HG03565 (cell line): ENCODE data around the gene CLCN1.

Experiments used
- ATAC-seq: cut with Tn5 transposase; IDR thresholded peaks from one replicate; pipeline ENCODE4 v1.9.1; 2021; ENCODE audit warnings: mild to moderate bottlenecking, moderate library complexity; ENCODE audit not compliant: unreplicated experiment

CLCN1 gene

DNA sequence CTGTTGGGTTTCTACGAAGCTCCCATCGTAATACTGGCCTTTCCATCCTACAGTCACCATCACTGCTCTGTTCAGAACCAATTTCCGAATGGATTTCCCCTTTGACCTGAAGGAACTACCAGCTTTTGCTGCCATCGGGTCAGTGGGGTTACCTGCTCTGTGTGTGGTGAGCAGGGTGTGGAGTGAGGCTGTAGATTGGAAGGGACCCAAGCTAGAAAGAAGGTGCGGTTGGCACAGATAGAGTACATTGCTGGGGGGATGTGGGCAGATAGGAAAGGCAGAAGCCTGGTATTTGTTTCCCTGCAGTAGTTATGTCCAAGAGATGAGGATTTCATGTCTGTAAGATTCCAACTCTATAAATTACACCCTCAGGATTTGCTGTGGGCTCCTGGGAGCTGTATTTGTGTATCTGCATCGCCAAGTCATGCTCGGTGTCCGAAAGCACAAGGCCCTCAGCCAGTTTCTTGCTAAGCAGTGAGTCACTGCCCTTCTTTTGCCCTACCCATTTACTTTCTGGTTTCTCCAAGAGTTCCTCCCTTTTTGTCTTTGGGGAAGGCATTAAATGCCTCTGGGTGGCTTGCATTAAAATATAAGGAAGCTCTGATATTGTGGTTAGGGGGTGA lies 15.4 kb downstream of the CLCN1 start:
- no peak for ATAC-seq

DNA sequence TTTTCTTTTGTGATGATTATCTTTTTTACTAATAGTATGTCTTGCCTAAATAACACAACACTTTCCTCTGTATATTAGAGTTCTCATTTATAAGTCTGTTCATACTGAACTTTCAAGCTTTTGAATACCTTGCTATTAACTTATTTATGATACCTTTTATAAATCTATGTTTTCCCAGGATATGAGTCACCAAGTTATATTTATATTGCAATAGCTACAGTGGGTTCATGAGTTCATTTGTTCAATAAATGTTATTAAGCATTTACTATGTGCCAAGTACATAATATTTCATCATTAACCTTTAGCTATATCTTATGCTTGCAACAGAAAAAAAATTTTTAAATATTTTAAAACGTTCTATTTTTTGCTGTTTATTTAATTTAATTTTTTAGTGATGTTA lies 18.3 kb downstream of the CLCN1 start:
- no peak for ATAC-seq

DNA sequence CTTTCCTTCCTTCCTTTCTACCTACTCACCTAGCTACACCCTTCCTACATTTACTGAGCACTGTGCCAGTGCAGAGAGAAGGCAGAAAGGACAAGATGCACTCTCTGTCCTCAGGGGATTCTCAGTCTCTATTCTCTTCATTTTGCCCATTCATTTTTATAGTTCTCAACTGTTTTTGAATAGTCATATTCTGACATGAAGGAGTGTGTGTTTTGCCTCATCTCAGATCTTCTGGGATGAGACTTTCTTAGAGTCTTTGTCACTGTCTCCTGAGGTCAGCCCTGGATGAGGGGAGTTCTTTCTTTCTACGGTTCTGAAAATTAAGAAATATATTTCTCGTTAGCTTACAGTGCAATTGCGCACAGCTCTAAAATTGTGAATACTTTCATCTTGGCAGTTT lies 21.3 kb downstream of the CLCN1 start:
- ATAC-seq, result no peak

DNA sequence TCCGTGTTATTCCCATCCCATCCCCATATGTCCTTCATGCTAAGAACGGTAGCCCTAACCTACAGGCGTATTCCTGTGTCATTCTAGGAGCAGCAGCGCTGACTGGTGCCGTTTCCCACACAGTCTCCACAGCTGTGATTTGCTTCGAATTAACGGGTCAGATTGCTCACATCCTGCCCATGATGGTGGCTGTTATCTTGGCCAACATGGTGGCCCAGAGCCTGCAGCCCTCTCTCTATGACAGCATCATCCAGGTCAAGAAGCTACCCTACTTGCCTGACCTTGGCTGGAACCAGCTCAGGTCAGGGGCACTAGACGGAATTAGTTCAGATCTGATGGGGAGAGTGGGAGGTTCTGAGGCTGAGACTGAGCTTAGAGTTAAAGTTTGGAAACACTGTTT lies 25.9 kb downstream of the CLCN1 start:
- ATAC-seq, result no peak

DNA sequence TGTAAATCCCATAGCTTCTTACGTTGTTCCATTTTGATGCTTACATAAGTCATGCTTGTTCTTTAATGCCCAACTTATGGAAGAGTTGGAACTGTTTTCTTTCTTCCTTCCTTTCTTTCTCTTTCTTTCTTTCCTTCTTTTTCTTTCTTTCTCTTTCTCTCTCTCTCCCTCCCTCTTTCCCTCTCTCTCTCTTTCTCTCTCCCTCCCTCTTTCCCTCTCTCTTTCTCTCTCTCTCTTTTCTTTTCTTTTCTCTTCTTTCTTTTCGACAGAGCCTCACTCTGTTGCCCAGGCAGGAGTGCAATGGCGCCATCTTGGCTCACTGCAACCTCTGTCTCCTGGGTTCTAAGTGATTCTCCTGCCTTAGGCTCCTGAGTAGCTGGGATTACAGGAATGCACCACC lies 27.7 kb downstream of the CLCN1 start:
- ATAC-seq, result no peak

DNA sequence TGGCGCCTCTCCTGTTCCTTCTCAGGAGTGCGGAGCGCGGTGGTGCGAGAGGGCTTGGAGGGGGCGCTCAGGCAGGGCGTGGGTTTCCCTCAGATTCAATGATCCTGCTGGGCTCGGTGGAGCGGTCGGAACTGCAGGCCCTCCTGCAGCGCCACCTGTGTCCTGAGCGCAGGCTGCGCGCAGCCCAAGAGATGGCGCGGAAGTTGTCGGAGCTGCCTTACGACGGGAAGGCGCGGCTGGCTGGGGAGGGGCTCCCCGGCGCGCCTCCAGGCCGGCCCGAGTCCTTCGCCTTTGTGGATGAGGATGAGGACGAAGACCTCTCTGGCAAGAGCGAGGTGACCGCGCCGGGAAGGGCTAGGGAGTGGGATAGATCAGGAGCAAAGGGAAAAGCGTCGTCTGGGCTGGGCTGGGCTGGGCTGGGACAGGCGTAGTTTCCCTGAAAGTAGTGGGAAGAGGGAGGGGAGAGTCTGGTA lies 29.6 kb downstream of the CLCN1 start:
- peak; percentile 70 for ATAC-seq

DNA sequence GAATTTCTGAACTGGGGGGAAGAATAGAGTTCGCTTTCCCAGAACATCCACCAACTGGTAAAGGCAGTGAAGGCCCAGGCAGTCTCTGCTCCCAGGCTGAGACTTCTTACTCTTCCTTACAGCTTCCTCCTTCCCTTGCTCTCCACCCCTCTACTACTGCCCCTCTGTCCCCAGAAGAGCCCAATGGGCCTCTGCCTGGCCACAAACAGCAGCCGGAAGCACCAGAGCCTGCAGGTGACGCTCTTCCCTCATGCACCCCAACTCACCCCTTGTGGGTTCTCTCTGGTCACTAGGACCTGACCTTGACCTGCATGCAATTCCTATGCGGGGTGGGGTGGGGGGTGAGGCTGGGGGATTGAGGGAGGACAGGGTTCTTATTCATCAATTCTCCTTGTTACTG lies 30.1 kb downstream of the CLCN1 start:
- no peak for ATAC-seq

DNA sequence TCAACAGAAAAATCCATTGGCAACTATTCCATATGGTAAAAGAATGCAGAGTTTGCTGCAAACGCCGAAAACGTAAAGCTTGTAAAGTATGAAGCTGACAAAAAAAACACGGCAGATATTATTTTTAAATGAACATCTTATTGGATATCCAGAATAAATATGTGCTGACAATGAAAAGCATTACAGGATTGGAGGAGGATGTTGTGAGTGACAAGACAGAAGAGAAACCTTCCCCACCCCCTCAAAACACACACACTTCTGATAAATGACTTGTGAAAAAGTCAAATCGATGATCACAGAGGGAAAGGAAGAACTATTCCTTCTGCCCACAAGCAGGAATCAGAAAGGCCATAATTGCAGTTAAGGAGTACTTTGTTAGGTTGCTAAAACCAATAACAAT lies 32.0 kb downstream of the CLCN1 start:
- ATAC-seq, result no peak

DNA sequence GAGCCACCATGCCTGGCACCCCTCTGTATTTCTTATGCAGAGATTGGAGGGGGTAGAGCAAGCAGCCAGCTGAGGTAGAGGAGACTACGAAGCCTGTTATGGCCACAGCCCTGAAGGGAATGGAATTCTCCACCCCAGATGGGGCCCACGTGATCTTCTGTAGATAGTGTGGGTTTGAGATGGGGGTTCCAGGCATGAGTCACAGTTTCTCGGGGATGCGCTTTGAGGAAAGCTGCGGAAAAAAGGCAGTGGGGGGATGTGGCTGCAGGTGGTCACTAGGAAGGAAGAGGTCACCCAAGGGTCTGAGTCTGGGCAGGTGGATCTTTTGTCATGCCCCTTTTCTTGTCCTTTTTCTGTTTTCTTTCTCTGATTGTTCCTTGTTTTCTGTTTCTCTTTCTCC lies 35.1 kb downstream of the CLCN1 start:
- ATAC-seq, result no peak

DNA sequence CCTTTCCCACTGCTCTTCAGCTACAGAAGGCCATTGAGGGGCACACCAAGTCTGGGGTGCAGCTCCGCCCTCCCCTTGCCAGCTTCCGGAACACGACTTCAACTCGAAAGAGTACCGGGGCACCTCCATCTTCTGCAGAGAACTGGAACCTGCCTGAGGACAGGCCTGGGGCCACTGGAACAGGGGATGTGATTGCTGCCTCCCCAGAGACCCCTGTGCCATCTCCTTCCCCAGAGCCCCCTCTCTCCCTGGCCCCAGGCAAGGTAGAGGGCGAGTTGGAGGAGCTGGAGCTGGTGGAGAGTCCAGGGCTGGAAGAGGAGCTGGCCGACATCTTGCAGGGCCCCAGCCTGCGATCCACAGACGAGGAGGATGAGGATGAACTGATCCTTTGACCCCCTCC lies 35.7 kb downstream of the CLCN1 start:
- ATAC-seq, result no peak

DNA sequence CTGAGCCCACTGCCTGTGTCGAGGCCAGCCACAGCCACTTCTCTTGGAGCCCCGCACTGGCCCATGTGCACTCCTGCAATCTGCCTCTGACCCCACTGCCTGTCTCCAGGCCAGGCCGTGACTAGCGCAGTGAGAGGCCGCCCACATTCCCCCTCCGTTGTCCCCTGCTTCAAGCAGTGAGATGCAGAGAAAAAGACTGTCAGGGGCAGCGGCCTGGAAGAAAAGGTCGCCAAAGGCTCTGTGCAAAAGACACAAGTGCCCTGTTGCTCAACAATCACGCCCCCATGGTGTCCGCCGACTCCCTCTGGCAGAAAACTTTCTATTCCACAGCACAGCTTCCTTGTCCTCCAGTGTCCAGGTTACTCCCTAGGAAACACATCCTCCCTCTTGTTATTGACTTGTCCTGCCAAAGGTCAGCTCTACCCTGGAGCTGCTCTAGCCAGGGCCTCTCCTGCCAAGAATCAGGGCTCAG lies 36.7 kb downstream of the CLCN1 start:
- ATAC-seq, result no peak

DNA sequence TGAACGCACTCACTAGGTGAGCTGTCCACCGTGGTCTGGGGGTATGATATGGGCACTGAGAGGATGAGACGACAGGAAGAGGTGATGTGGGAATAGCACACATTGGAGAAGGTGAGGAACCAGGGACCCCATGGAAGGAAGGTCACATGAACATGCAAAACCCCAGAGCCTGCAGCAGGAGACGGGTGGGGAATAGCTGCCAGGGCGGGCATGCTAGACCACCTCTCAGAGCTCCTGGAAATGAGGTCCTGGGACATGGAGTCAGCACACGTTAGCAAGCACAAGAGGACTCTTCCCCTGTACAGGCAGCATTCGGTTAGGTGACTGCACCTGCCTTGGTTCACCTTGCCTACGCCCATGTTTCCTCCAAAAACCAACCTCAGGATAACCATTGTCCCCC lies 38.5 kb downstream of the CLCN1 start:
- no peak for ATAC-seq

DNA sequence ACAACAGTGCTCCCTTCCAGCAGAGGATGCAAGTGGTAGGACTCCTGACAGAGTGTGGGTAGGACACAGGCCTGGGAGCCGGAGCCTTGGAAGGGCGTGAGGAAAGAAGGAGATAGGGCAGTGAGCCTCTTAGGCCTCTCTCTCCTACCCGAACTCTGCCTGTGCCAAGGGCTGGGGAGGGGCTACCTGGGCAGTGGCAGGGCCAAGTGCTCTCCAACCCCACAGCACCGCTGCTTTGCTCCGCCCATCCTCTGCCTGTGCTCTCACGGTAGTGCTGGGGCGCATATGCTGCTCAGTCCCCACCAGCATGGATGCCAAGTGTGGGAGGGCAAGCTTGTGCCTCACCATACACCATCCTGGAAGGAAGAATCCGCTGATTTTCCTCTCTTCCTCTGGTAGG lies 39.1 kb downstream of the CLCN1 start:
- ATAC-seq, result no peak

DNA sequence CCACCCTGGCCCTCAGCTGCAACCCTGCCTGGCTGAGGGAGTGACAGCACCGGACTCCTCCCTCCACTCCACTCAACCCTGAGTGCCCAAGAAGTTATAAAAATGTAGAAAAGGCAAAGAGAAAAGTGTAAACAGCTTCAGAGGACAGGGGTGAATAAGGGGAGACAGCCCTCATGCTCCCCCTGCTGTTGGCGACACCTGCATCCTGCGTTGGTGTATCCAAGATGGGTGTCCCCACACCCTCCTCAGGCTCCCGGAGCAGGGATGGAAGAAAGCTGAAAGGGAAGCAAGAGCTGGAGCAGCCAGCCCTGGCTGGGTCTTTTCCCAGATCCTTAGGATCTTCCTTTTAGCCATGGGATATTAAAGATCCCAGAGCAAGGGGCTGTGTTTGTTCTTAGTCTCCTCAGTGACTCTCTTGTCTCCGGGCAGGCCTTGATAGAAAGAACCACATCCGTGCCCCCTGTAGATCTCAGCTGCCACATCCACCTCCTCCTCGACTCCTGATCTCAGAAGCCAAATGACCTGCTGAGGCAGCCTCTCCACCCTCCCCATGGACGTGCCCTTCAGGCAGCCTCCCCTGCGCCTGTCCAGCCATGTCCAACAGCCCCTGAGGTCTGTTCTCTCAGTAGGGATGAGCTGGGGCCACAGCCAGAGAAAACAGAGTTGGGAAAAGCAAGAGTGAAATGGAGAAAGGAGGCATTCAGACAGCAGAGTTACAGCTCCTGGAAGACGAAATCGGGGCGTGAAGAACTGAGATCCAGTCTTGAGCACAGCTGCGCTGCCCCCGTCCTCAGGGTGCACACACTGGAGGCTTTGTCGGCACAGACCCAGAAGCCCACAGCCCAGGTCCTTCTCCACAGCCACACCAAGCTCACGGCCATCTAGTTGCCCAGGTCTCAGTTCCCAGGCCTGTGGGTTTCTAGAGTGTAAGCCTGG lies 39.8 kb downstream of the CLCN1 start:
- ATAC-seq, result no peak

DNA sequence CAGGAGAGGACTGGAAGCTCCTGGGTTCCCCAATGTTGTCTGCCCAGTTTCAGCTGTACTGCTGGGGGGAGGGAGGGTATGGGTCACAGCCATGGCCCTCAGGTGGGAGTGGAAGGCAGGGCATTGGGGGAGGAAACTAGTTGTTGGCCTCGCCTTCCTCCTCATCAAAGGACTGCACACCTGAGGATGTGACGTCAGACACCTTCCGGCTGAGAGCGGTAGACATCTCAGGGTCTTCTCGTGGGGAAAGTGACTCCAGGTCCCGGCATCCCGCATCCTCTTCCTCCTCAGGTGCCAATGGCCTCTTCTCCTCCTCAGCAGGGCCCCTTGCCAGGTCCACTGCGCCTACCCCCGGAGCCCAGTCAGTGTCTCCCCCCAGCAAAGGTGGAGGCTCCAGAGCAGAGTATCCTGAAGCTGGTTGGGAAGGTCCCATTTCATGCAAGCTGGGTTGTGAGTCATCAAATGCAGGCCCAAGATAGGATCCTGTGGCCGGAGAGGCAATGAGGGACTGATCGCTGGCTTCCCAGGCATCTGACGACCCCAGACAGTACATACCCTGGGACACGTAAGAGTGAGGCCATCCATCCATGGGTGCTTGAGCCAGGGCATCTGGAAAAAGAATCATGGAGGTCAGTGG lies 40.6 kb downstream of the CLCN1 start:
- no peak for ATAC-seq

DNA sequence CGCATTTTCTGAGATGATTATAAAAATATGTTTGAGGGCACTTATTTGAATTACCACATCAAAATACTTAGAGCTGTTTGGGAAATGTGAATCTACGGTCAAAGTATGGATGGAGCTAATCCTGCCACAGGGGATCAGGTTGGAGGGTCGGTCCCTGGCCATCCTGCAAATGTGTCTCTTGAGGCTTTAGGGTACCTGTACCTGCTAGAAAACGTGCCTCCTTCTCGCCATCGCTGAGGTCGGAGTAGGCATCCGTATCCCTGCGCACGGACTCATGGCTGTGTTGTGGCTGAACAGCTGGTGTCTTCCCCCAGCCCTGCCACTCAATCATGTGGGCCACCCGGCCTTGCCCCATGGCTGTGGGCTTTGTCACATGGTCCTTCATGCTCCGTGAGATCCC lies 42.7 kb downstream of the CLCN1 start:
- ATAC-seq, result no peak

DNA sequence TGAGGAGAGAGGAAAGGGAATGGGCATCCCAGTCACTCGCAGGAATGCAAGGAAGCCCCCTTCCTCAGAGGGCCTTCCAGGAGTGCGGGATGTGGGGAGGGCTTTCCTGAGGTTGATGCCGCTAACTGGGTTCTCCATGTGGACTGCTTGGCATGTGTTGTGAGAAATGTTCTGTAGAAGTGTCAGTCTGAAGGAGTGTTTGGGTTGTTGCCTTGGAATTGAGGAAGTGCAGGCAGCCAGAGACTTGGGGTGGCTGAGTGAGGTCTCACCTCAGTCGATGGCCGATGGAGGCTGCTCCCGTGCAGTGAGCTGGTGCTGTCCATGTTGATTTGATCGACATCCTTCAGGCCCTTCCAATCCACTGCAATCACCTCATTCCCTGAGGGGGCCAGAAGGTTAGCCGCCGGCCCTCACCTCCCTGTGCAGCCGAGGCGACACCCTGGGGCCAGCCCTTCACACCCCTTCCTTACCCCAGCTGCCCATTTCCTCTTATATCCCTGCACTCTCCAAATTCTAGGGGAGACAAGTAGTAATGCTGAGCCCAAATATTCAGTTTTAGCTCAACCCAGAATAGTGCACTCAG lies 44.0 kb downstream of the CLCN1 start:
- no peak for ATAC-seq

DNA sequence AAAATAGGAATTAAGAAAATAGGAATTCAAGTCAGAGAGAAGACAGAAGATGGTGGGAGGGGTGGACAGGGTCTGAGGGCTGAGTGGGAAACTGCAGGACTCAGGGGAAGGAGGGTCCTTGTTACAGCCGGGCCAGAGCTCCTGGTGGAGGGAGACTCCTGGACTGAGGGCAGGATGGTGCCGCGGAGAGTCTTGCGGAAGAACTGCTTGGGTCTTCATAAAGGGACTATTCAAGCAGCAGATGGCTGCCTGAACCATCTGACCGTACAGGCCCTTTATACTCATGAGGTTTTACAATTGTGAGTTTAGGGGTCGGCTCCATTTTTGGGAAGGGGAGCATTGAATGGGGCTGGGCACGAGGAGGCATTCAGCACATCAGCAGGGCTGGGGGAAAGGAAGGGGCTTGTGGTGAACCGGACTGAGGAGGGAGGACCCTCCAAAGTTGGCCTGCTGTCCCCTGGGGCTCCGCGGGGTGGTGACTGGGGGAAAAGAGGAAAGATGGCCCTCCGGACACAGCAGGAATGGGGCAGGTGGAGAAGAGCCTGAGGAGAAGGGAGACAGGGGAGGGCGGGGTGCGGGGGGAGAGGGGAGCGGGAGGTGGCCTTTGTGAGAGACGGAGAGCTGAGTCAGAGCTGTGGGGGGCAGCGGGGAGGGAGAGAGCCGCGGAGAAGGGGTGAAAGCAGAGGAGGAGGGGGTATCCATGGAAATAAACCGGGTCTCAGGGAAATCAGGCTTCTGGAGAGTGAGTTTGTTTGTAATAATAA lies 45.1 kb downstream of the CLCN1 start:
- no peak for ATAC-seq

DNA sequence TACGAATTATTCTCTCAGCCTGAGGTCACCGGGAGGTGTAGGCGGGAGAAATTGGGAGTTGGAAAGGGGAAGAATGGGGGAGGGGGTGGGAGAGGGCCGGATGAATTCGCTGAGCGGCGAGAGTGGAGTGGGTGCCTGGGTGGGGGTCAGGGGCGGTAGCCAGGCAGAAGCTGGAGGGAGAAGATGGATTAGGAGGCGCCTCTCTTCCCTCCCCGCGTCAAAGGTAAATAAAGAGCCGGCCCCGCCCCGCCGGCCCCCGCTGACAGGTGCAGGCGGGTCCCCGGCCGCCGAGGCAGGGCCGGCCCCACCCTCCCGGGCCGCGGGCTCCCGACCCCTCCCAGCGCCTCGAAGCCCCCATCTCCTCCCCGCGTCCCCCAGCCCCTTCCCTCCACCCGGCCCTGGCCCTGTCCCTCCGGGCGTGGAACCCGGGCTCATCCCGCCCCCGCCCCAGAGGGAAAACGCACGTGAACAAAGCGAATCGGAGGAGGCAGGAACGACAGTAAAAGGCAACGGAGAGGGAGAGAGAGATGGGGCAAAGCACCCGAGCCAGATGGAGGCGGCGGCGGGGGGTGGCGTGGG lies 45.7 kb downstream of the CLCN1 start:
- no peak for ATAC-seq
